Measurements from ENCODE around the gene CCNL1. TPM values are rescaled to one million over a fixed set of nuclear protein-coding genes. Genes with fewer than 3 reads are reported as not detected.

The CCNL1 gene
- total and polyA plus RNA-seq, 2 of the 4 experiments (the other 2 are of a cell fraction): 60.9 to 83.3 TPM

- Histone ChIP-seq H2AFZ (replicated peaks; ENCODE audit: low read length, poor library complexity) (peak overlapping the region; percentile 93), H4K20me1 (ENCODE audit: insufficient read depth, low read length) (peaks cover 51% of the 10 kb centered on the region), H3K14ac (replicated peaks; ENCODE audit: low read depth, low read length) (peak overlapping the region; percentile 94), H3K9ac (ENCODE audit: low read depth, low read length) (peak overlapping the region; percentile 97), H4K5ac (ENCODE audit: low read depth, low read length) (peak overlapping the region; percentile 65), H3K27me3 (ENCODE audit: control insufficient read depth, insufficient read depth, low read length) (no peaks in the 10 kb centered on the region), H3K9me1 (ENCODE audit: insufficient read depth, low read length) (no peaks in the 10 kb centered on the region), H3K4ac (ENCODE audit: low read depth, low read length) (peak overlapping the region; percentile 95), H3K36me3 (ENCODE audit: control insufficient read depth, insufficient read depth, low read length) (peaks cover 13% of the 10 kb centered on the region), H2AK9ac (replicated peaks; ENCODE audit: low read depth, low read length, poor library complexity) (peak overlapping the region; percentile 100), H3K23ac (ENCODE audit: low read depth, low read length) (peak overlapping the region; percentile 99), H2AK5ac (ENCODE audit: low read depth, low read length) (peak overlapping the region; percentile 89), H4K91ac (ENCODE audit: insufficient read depth, low read depth, low read length) (peak overlapping the region; percentile 59; the same call in 1 of the 2 replicates), H2BK15ac (ENCODE audit: low read depth, low read length) (no peak overlapping the region), H3K56ac (ENCODE audit: extremely low read depth, insufficient read depth, low read length) (peak overlapping the region; percentile 83), H3K4me3 (ENCODE audit: insufficient read depth, low read depth, low read length) (peak overlapping the region; percentile 94), H2BK5ac (ENCODE audit: low read depth, low read length, poor library complexity, severe bottlenecking) (peak overlapping the region; percentile 92), H3K4me2 (ENCODE audit: low read depth, low read length) (peak overlapping the region; percentile 83), H3K79me1 (ENCODE audit: low read depth in 1 of 2, low read length in 2 of 2) (peaks cover 3 to 15% of the 10 kb centered on the region in 2 experiments; a peak in 3 of 4 replicates), H2BK120ac (ENCODE audit: low read depth, low read length) (peak overlapping the region; percentile 75; the same call in 1 of the 2 replicates), H3K4me1 (ENCODE audit: control insufficient read depth, insufficient read depth, low read length) (peaks cover 6% of the 10 kb centered on the region), H3K27ac (ENCODE audit: insufficient read depth, low read length) (peak overlapping the region; percentile 94), H3K18ac (ENCODE audit: low read depth, low read length) (peak overlapping the region; percentile 63; the same call in 1 of the 2 replicates), H3K9me3 (ENCODE audit: control insufficient read depth, insufficient read depth, low read length) (no peaks in the 10 kb centered on the region), H2BK20ac (ENCODE audit: low read depth, low read length) (no peak overlapping the region), H4K8ac (ENCODE audit: low read depth in 2 of 2, low read length in 2 of 2) (peak overlapping the region; percentile 27 to 90; a peak in 3 of 4 replicates)
- CTCF ChIA-PET: no interaction called here
- DNase-seq (peak; percentile 37), ATAC-seq (ENCODE audit: low read depth) (peak; percentile 38)
- BruUV-seq (replicated peaks): no TSS peak
- TF ChIP-seq USF2 (IDR thresholded peaks at IDR 0.05; ENCODE audit: low read depth, low read length): 0 out of 2 replicates have a peak, but pooled peaks have one; percentile 5
- TF ChIP-seq MAZ (IDR thresholded peaks at IDR 0.05; ENCODE audit: borderline replicate concordance, low read depth, low read length): no peak
- no peak for TF ChIP-seq CEBPB (IDR thresholded peaks at IDR 0.05; ENCODE audit: low read depth, low read length)
- dilution Hi-C loops (cut with HindIII; ENCODE audit: low sequenced_read_pairs, unreplicated experiment): no loop called here
- in situ Hi-C loops (cut with MboI; ENCODE audit: low sequenced_read_pairs): loop anchor here (25.0 kb wide), 1 partner anchor 1553 kb away; no protein-coding TSS in a partner anchor
- WGBS, 2 experiments (ENCODE audit: extremely low coverage in 2 of 2, insufficient read length in 1 of 2): 0% methylated on average over 9 of the region's 46 CpGs; no CpG with 5 or more reads in 1 of the 2 experiments
- intact Hi-C loops (cut with micrococcal nuclease): no loop called here
- POLR2A ChIA-PET (ENCODE audit: unreplicated experiment): interaction anchor here (3.2 kb wide), 1 partner anchor 15 kb away, joined by 46 read pairs; no protein-coding TSS in a partner anchor
These were observed 748 bp downstream of the CCNL1 start for GRCh38 chr3:157159037-157159761.

All from IMR-90 (cell line).